Measurements from ENCODE around the gene CHCHD4.

- no peak for TF ChIP-seq CTCF (conservative IDR thresholded peaks at IDR 0.05; ENCODE audit: low read depth in 2 of 2)
- TF ChIP-seq REST (IDR thresholded peaks at IDR 0.05; ENCODE audit: unreplicated experiment): no peak
- no peak for TF ChIP-seq EZH2 (IDR thresholded peaks at IDR 0.05; ENCODE audit: low read depth, unreplicated experiment)
- no peak for TF ChIP-seq STAT1 (IDR thresholded peaks at IDR 0.05; ENCODE audit: unreplicated experiment)
- no peak for TF ChIP-seq NANOG (IDR thresholded peaks at IDR 0.05; ENCODE audit: borderline replicate concordance)
- TF ChIP-seq JUNB (IDR thresholded peaks at IDR 0.05; ENCODE audit: unreplicated experiment): no peak
- no peak for TF ChIP-seq POLR2AphosphoS5 (IDR thresholded peaks at IDR 0.05; ENCODE audit: low read depth)
- no peak for TF ChIP-seq ETS1 (IDR thresholded peaks at IDR 0.05)
- no peak for TF ChIP-seq CREB1 (CRISPR knock-in tag; IDR thresholded peaks at IDR 0.05; ENCODE audit: low read depth)
- no peak for TF ChIP-seq EZH2phosphoT487 (IDR thresholded peaks at IDR 0.05; ENCODE audit: unreplicated experiment)
- TF ChIP-seq ZNF331 (CRISPR knock-in tag; IDR thresholded peaks at IDR 0.05; ENCODE audit: low read depth): no peak
- no peak for TF ChIP-seq ZNF114 (CRISPR knock-in tag; IDR thresholded peaks at IDR 0.05)
- TF ChIP-seq ZNF462 (CRISPR knock-in tag; IDR thresholded peaks at IDR 0.05): no peak
Observed at GRCh38 chr3:14138878-14139655, 14.4 kb upstream of the CHCHD4 start.

Data from GM23338 (cell line).